Testis (tissue), 2 donors: ENCODE results near the gene HSPB8.

ENCODE experiments used
- CTCF ChIP-seq, 3 experiments: fragments of 450-650 bp in 2 of 3; fragments of 200-600 bp in 1 of 3; sonication (generic) in 1 of 3; IDR thresholded peaks; one replicate each; pipeline ENCODE4 v1.5.1; 2016 to 2019; ENCODE audit warnings: antibody characterized with exemption in 3 of 3, mild to moderate bottlenecking in 2 of 3, moderate library complexity in 1 of 3
- POLR2A ChIP-seq: fragments of 450-650 bp; IDR thresholded peaks from one replicate; pipeline ENCODE4 v1.6.1; 2017; ENCODE audit warnings: antibody characterized with exemption, mild to moderate bottlenecking, moderate library complexity

DNA sequence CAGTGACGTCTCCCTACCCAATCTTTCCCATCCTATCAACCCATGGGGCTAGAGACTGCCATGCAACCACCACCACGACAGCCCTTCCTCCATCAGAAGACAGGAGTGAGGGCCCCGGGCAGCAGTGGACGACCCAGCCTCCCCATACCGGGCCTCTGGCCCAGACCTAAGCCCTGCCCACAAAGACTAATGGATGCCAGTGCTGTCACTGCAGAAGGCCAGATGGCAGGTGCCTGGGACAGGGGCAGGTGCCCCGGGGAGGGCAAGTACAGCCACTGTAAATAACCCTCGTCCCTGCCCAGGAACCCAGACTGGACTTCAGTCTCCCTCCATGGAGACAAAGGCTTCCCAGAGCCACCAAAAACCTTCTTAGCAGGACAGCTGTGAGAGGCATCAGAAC lies 20.3 kb upstream of the HSPB8 start:
- no peak for TF ChIP-seq POLR2A
- no peak for TF ChIP-seq CTCF (IDR thresholded peaks at IDR 0.05)
